ENCODE results near the gene LILRA6. TPM values are rescaled to one million over a fixed set of nuclear protein-coding genes. Genes with fewer than 3 reads are reported as not detected.

The LILRA6 gene
- total and polyA plus RNA-seq, 2 of the 13 experiments (the other 11 are each of a cell fraction or from before 2014, with no cell fraction given): not detected

DNA sequence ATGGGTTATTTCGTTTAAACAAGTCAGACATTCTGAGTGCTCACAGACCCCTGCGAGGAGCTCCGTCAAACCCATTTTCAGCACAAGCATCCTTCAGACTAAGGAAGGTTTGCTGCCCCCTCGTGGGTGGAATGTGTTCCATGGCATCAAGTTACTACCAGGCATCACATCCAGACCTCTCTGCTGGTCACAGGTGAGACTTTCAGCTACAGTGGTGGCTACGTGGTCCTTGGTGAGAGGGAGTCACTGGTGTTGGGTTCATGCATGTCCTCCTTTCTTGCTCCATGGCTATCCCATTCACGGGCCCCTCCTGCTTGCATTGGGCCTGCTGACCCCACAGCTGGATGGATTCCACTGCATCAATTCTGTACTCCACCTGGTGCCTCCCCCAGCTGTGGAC, 23.5 kb upstream of the LILRA6 start (continued):
- TF ChIP-seq, protein P1, sequence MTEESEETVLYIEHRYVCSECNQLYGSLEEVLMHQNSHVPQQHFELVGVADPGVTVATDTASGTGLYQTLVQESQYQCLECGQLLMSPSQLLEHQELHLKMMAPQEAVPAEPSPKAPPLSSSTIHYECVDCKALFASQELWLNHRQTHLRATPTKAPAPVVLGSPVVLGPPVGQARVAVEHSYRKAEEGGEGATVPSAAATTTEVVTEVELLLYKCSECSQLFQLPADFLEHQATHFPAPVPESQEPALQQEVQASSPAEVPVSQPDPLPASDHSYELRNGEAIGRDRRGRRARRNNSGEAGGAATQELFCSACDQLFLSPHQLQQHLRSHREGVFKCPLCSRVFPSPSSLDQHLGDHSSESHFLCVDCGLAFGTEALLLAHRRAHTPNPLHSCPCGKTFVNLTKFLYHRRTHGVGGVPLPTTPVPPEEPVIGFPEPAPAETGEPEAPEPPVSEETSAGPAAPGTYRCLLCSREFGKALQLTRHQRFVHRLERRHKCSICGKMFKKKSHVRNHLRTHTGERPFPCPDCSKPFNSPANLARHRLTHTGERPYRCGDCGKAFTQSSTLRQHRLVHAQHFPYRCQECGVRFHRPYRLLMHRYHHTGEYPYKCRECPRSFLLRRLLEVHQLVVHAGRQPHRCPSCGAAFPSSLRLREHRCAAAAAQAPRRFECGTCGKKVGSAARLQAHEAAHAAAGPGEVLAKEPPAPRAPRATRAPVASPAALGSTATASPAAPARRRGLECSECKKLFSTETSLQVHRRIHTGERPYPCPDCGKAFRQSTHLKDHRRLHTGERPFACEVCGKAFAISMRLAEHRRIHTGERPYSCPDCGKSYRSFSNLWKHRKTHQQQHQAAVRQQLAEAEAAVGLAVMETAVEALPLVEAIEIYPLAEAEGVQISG (CRISPR knock-in tag; IDR thresholded peaks at IDR 0.05): no peak
- TF ChIP-seq ZBTB38 (CRISPR knock-in tag; IDR thresholded peaks at IDR 0.05) (no peak), ZNF577 (CRISPR knock-in tag; IDR thresholded peaks at IDR 0.05; ENCODE audit: borderline replicate concordance, low read depth) (no peak), BRCA1 (CRISPR knock-in tag; IDR thresholded peaks at IDR 0.05) (no peak), HMG20B (CRISPR knock-in tag; conservative IDR thresholded peaks at IDR 0.05) (no peak), ASH2L (IDR thresholded peaks at IDR 0.05; ENCODE audit: insufficient read length, low read depth, low read length) (no peak)
- TF ChIP-seq, protein P2, sequence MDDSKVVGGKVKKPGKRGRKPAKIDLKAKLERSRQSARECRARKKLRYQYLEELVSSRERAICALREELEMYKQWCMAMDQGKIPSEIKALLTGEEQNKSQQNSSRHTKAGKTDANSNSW (CRISPR knock-in tag; IDR thresholded peaks at IDR 0.05; ENCODE audit: borderline replicate concordance): no peak
- TF ChIP-seq, protein P3, sequence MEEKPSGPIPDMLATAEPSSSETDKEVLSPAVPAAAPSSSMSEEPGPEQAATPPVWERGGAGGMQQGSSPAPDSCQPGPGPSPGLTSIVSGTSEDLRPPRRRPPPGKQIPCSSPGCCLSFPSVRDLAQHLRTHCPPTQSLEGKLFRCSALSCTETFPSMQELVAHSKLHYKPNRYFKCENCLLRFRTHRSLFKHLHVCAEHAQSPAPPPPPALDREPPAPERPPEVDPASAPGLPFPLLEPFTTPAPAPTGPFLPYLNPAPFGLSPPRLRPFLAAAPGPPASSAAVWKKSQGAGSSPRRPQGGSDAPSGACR (CRISPR knock-in tag; IDR thresholded peaks at IDR 0.05): no peak

DNA sequence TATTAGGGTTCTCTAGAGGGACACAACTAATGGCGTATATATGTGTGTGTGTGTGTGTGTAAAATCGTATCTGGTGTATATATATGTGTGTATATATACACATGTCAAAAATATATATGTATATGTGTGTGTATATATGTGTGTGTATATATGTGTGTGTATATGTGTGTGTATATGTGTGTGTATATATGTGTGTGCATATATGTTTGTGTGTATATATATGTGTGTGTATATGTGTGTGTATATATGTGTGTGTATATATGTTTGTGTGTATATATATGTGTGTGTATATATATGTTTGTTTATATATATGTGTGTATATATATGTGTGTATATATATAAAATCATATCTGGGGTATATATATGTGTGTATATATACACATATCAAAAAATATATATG, 19.9 kb upstream of the LILRA6 start:
- Histone ChIP-seq H3K4me1 (ENCODE audit: insufficient read depth, low read length) (no peaks in the 10 kb centered on the region), H3K4me2 (ENCODE audit: low read depth, low read length) (no peak overlapping the region), H3K27me3 (ENCODE audit: control insufficient read depth in 1 of 2, insufficient read depth in 2 of 2, low read length in 2 of 2) (peaks cover 2 to 22% of the 10 kb centered on the region in 2 experiments; a peak in 3 of 5 replicates), H3K36me3 (replicated peaks in 1 of 2; ENCODE audit: control insufficient read depth in 1 of 2, insufficient read depth in 2 of 2, low read length in 2 of 2) (no peaks in the 10 kb centered on the region), H3K79me2 (ENCODE audit: insufficient read depth, low read length) (no peaks in the 10 kb centered on the region), H3K27ac (ENCODE audit: extremely low read length, insufficient read depth, low read length) (no peak overlapping the region), H3K9ac (ENCODE audit: insufficient read depth, low read depth, low read length) (no peak overlapping the region), H2AFZ (ENCODE audit: low read length) (no peak overlapping the region), H4K20me1 (ENCODE audit: insufficient read depth, low read length) (no peaks in the 10 kb centered on the region), H3K9me3 (ENCODE audit: low read length) (no peaks in the 10 kb centered on the region), H3K4me3 (replicated peaks in 1 of 3; ENCODE audit: insufficient read depth in 1 of 3, low read depth in 2 of 3, low read length in 3 of 3) (no peak overlapping the region)
- intact Hi-C loops (cut with micrococcal nuclease; ENCODE audit: unreplicated experiment) (no loop called here), in situ Hi-C loops (cut with HindIII; ENCODE audit: extremely low pct_ligation_motif_present, low pct_unique_long_range_greater_than_20kb) (no loop called here)
- no TSS peak for BruUV-seq (replicated peaks)
- WGBS (ENCODE audit: low lambda C conversion rate): 25% methylated on average over 2 of the region's 2 CpGs
- POLR2A ChIA-PET: no interaction called here
- FAIRE-seq: no peak
- CTCF ChIA-PET (ENCODE audit: low intra/inter-chr PET ratio, low total read pairs): no interaction called here
- no peak for ATAC-seq
- no peak for DNase-seq (ENCODE audit: low spot score)
- TF ChIP-seq IKZF4 (CRISPR knock-in tag; IDR thresholded peaks at IDR 0.05; ENCODE audit: borderline replicate concordance, low read depth, not compliant biosample characterization): no peak
- TF ChIP-seq POLR2G (IDR thresholded peaks at IDR 0.05; ENCODE audit: low read depth, low read length): no peak
- TF ChIP-seq, protein P4, sequence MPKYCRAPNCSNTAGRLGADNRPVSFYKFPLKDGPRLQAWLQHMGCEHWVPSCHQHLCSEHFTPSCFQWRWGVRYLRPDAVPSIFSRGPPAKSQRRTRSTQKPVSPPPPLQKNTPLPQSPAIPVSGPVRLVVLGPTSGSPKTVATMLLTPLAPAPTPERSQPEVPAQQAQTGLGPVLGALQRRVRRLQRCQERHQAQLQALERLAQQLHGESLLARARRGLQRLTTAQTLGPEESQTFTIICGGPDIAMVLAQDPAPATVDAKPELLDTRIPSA (CRISPR knock-in tag; IDR thresholded peaks at IDR 0.05; ENCODE audit: borderline replicate concordance): no peak
- TF ChIP-seq NFE2L1 (CRISPR knock-in tag; IDR thresholded peaks at IDR 0.05; ENCODE audit: borderline replicate concordance): no peak
- no peak for TF ChIP-seq ZNF232 (CRISPR knock-in tag; IDR thresholded peaks at IDR 0.05; ENCODE audit: borderline replicate concordance)
- no peak for TF ChIP-seq ATRX (CRISPR knock-in tag; IDR thresholded peaks at IDR 0.05; ENCODE audit: borderline replicate concordance)
- TF ChIP-seq, protein P5, sequence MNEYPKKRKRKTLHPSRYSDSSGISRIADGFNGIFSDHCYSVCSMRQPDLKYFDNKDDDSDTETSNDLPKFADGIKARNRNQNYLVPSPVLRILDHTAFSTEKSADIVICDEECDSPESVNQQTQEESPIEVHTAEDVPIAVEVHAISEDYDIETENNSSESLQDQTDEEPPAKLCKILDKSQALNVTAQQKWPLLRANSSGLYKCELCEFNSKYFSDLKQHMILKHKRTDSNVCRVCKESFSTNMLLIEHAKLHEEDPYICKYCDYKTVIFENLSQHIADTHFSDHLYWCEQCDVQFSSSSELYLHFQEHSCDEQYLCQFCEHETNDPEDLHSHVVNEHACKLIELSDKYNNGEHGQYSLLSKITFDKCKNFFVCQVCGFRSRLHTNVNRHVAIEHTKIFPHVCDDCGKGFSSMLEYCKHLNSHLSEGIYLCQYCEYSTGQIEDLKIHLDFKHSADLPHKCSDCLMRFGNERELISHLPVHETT (CRISPR knock-in tag; conservative IDR thresholded peaks at IDR 0.05): no peak
- no peak for TF ChIP-seq ZNF317 (CRISPR knock-in tag; IDR thresholded peaks at IDR 0.05)

Data from HepG2 (cell line).